Neural cell (in vitro differentiated cells): ENCODE measurements around the gene PRELID1. TPM values are rescaled to one million over a fixed set of nuclear protein-coding genes. Genes with fewer than 3 reads are reported as not detected.

ENCODE experiments used
- H2AFZ ChIP-seq: fragments of 200-600, 300-800 bp; sonication (generic), shearing (Covaris generic); 2 replicates; pipeline ENCODE4 v1.6.0; 2014; ENCODE audit warnings: low read depth, mild to moderate bottlenecking, antibody characterized with exemption, low read length, moderate library complexity
- H3F3A ChIP-seq: fragments of 200-600 bp; shearing (Covaris generic); 2 replicates; pipeline ENCODE4 v1.6.1; 2016; ENCODE audit warnings: mild to moderate bottlenecking, moderate library complexity, mixed read lengths, antibody characterized with exemption, low read length; ENCODE audit not compliant: insufficient read depth, poor library complexity, severe bottlenecking
- H3K27ac ChIP-seq: fragments of 200-600, 300-800 bp; sonication (generic), shearing (Covaris generic); 2 replicates; pipeline ENCODE4 v1.5.1; 2014; ENCODE audit warnings: mild to moderate bottlenecking, low read length, moderate library complexity
- H3K27me3 ChIP-seq: fragments of 300-800, 200-600 bp; sonication (generic), shearing (Covaris generic); 2 replicates; pipeline ENCODE4 v1.6.0; 2014; ENCODE audit warnings: mild to moderate bottlenecking, low read depth, low read length, moderate library complexity; ENCODE audit not compliant: insufficient read depth
- H3K36me3 ChIP-seq: fragments of 300-800, 200-600 bp; sonication (generic), shearing (Covaris generic); 2 replicates; pipeline ENCODE4 v1.5.1; 2014; ENCODE audit warnings: mild to moderate bottlenecking, antibody characterized with exemption, low read length, moderate library complexity; ENCODE audit not compliant: insufficient read depth
- H3K4me2 ChIP-seq: fragments of 300-800, 200-600 bp; sonication (generic), shearing (Covaris generic); 2 replicates; pipeline ENCODE4 v1.6.0; 2014; ENCODE audit warnings: mild to moderate bottlenecking, low read length
- H3K4me3 ChIP-seq: fragments of 300-800, 200-600 bp; sonication (generic), shearing (Covaris generic); 2 replicates; pipeline ENCODE4 v1.5.1; 2014; ENCODE audit warnings: mild to moderate bottlenecking, low read length, moderate library complexity
- H3K79me2 ChIP-seq: fragments of 200-600 bp; shearing (Covaris generic); replicated peaks from 2 replicates; pipeline ENCODE4 v1.6.0; 2014; ENCODE audit warnings: mild to moderate bottlenecking, low read length, moderate library complexity; ENCODE audit not compliant: insufficient read depth
- H3K9ac ChIP-seq: fragments of 300-800, 200-600 bp; sonication (generic), shearing (Covaris generic); 2 replicates; pipeline ENCODE4 v1.6.1; 2016; ENCODE audit warnings: mild to moderate bottlenecking, low read length, mixed read lengths
- H3K9me2 ChIP-seq: fragments of 200-600 bp; shearing (Covaris generic); 2 replicates; pipeline ENCODE4 v1.6.1; 2016; ENCODE audit warnings: mild to moderate bottlenecking, low read length, mixed read lengths; ENCODE audit not compliant: insufficient read depth
- H3K9me3 ChIP-seq: fragments of 200-600, 300-800 bp; sonication (generic), shearing (Covaris generic); 2 replicates; pipeline ENCODE4 v1.6.1; 2016; ENCODE audit warnings: mild to moderate bottlenecking, mixed run types, low read length, moderate library complexity, mixed read lengths
- H4K20me1 ChIP-seq: fragments of 200-600 bp; shearing (Covaris generic); 2 replicates; pipeline ENCODE4 v1.6.1; 2016; ENCODE audit warnings: mild to moderate bottlenecking, mixed run types; ENCODE audit not compliant: insufficient read depth
- CTCF ChIP-seq: fragments of 450-650 bp; IDR thresholded peaks from 2 replicates; pipeline ENCODE4 v1.5.1; 2014; ENCODE audit warnings: antibody characterized with exemption, mild to moderate bottlenecking, moderate library complexity; ENCODE audit not compliant: poor library complexity, severe bottlenecking
- EP300 ChIP-seq: fragments of 450-650 bp; conservative IDR thresholded peaks from 2 replicates; pipeline ENCODE4 v1.6.1; 2014; ENCODE audit warnings: antibody characterized with exemption, mild to moderate bottlenecking, moderate library complexity; ENCODE audit not compliant: poor library complexity, severe bottlenecking
- EZH2 ChIP-seq: fragments of 200-600, 300-800 bp; shearing (Covaris generic), sonication (generic); IDR thresholded peaks from 2 replicates; pipeline ENCODE4 v1.6.1; 2014; ENCODE audit warnings: antibody characterized with exemption, low read length, borderline replicate concordance, mild to moderate bottlenecking; ENCODE audit not compliant: insufficient read depth, poor library complexity, severe bottlenecking
- MXI1 ChIP-seq: fragments of 450-650 bp; conservative IDR thresholded peaks from 2 replicates; pipeline ENCODE4 v1.6.1; 2014; ENCODE audit warnings: antibody characterized with exemption, mild to moderate bottlenecking; ENCODE audit not compliant: poor library complexity, severe bottlenecking
- POLR2AphosphoS5 ChIP-seq: IDR thresholded peaks from 2 replicates; pipeline ENCODE4 v1.6.1; 2012
- RAD21 ChIP-seq: fragments of 450-650 bp; conservative IDR thresholded peaks from 2 replicates; pipeline ENCODE4 v1.6.1; 2014; ENCODE audit warnings: antibody characterized with exemption, mild to moderate bottlenecking, moderate library complexity
- REST ChIP-seq: IDR thresholded peaks from 2 replicates; pipeline ENCODE4 v1.6.1; 2012; ENCODE audit warnings: borderline replicate concordance
- SMC3 ChIP-seq: fragments of 450-650 bp; conservative IDR thresholded peaks from 2 replicates; pipeline ENCODE4 v1.6.1; 2014; ENCODE audit warnings: antibody characterized with exemption, mild to moderate bottlenecking, moderate library complexity; ENCODE audit not compliant: poor library complexity
- TAF1 ChIP-seq: IDR thresholded peaks from 2 replicates; pipeline ENCODE4 v1.6.1; 2012; ENCODE audit warnings: low read depth
- polyA plus RNA-seq: library from polyadenylated mRNA; depleted of rRNA; stranded (reverse); fragments of >200 nt; gene quantifications from 2 replicates; pipeline ENCODE4 v1.2.3, GENCODE V29; 2014

Gene PRELID1
- polyA plus RNA-seq, 1 donor from 2014 or later = 133 TPM

- Histone ChIP-seq H3K9me2 (no peaks in the 10 kb centered on the region), H2AFZ (no peak overlapping the region), H4K20me1 (no peaks in the 10 kb centered on the region), H3K27me3 (no peaks in the 10 kb centered on the region), H3K4me3 (no peak overlapping the region), H3K27ac (no peak overlapping the region), H3K79me2 (peaks cover 51% of the 10 kb centered on the region), H3K36me3 (no peaks in the 10 kb centered on the region), H3F3A (no peaks in the 10 kb centered on the region), H3K9me3 (no peaks in the 10 kb centered on the region), H3K4me2 (no peak overlapping the region), H3K9ac (no peak overlapping the region)
- TF ChIP-seq EZH2 = no peak
- TF ChIP-seq POLR2AphosphoS5 = no peak
- TF ChIP-seq EP300 = no peak
- TF ChIP-seq SMC3 = no peak
- no peak for TF ChIP-seq RAD21
- no peak for TF ChIP-seq MXI1
- TF ChIP-seq TAF1 = no peak
- no peak for TF ChIP-seq CTCF
- no peak for TF ChIP-seq REST
These were observed 44.1 kb downstream of the PRELID1 start for GRCh38 chr5:177347699-177348098.

GRCh38 chr5:177349362-177349647, 45.7 kb downstream of the PRELID1 start:
- no peaks in the 10 kb centered on the region for H3K36me3 ChIP-seq
- no peak overlapping the region for H2AFZ ChIP-seq
- H4K20me1 ChIP-seq = no peaks in the 10 kb centered on the region
- no peak overlapping the region for H3K9ac ChIP-seq
- no peak overlapping the region for H3K4me2 ChIP-seq
- H3K27ac ChIP-seq = no peak overlapping the region
- no peaks in the 10 kb centered on the region for H3K9me3 ChIP-seq
- no peaks in the 10 kb centered on the region for H3K27me3 ChIP-seq
- peak overlapping the region; percentile 84 for H3K4me3 ChIP-seq
- no peaks in the 10 kb centered on the region for H3F3A ChIP-seq
- peaks cover 43% of the 10 kb centered on the region for H3K79me2 ChIP-seq
- no peaks in the 10 kb centered on the region for H3K9me2 ChIP-seq
- TF ChIP-seq SMC3 (no peak), POLR2AphosphoS5 (no peak), RAD21 (no peak), TAF1 (no peak), MXI1 (no peak), CTCF (no peak), EP300 (no peak), EZH2 (no peak), REST (no peak)
